Mesothelial cell of epicardium (in vitro differentiated cells): ENCODE results near the gene EXD3. TPM values are rescaled to one million over a fixed set of nuclear protein-coding genes. Genes with fewer than 3 reads are reported as not detected.

Source experiments
- DNase-seq, 2 experiments: peaks; one replicate each; pipeline ENCODE4 v3.0.0; 2021; ENCODE audit warnings: low spot score in 2 of 2; ENCODE audit not compliant: unreplicated experiment in 2 of 2
- H3K27ac Mint-ChIP-seq: 2 replicates; pipeline ENCODE4 v1.8.0; 2021; ENCODE audit warnings: mixed read lengths
- H3K27me3 Mint-ChIP-seq: 2 replicates; pipeline ENCODE4 v1.8.0; 2021; ENCODE audit warnings: low read depth, mixed read lengths
- H3K36me3 Mint-ChIP-seq: 2 replicates; pipeline ENCODE4 v1.8.0; 2021; ENCODE audit warnings: mixed read lengths
- H3K4me1 Mint-ChIP-seq: 2 replicates; pipeline ENCODE4 v1.8.0; 2021; ENCODE audit warnings: mixed read lengths
- H3K4me3 Mint-ChIP-seq: 2 replicates; pipeline ENCODE4 v1.8.0; 2021; ENCODE audit warnings: mild to moderate bottlenecking, moderate library complexity, mixed read lengths
- H3K9me3 Mint-ChIP-seq: 2 replicates; pipeline ENCODE4 v1.8.0; 2021; ENCODE audit warnings: mixed read lengths
- CTCF ChIP-seq: fragments of 200-600 bp; sonication (generic); IDR thresholded peaks from one replicate; pipeline ENCODE4 v1.5.0; 2021; ENCODE audit warnings: antibody characterized with exemption; ENCODE audit not compliant: unreplicated experiment
- total RNA-seq: library from RNA; stranded (reverse); gene quantifications from 3 replicates; pipeline ENCODE4 v1.2.1, GENCODE V29; 2021

Gene EXD3
- total RNA-seq, 1 donor from 2014 or later, result 38.2 TPM

GRCh38 chr9:137286975-137287383 is 136.0 kb downstream of the EXD3 start:
- no peak for DNase-seq
- Mint-ChIP-seq H3K36me3 (no peaks in the 10 kb centered on the region), H3K4me1 (peaks cover 2% of the 10 kb centered on the region), H3K4me3 (no peak overlapping the region), H3K27me3 (peaks cover 17% of the 10 kb centered on the region), H3K9me3 (no peaks in the 10 kb centered on the region), H3K27ac (no peak overlapping the region)
- no peak for TF ChIP-seq CTCF

GRCh38 chr9:137281345-137282116 is 141.4 kb downstream of the EXD3 start:
- peaks cover 13% of the 10 kb centered on the region for H3K4me1 Mint-ChIP-seq
- H3K9me3 Mint-ChIP-seq, result no peaks in the 10 kb centered on the region
- peaks cover 19% of the 10 kb centered on the region for H3K27me3 Mint-ChIP-seq
- H3K27ac Mint-ChIP-seq, result no peak overlapping the region
- DNase-seq, result peak in 1 of 2 experiments; percentile 36
- H3K4me3 Mint-ChIP-seq, result peak overlapping the region; percentile 55
- no peak for TF ChIP-seq CTCF
- H3K36me3 Mint-ChIP-seq, result no peaks in the 10 kb centered on the region

- DNase-seq, result peak; percentile 29 to 58
- H3K4me1 Mint-ChIP-seq, result peaks cover 17% of the 10 kb centered on the region
- peak; percentile 51 for TF ChIP-seq CTCF
- H3K36me3 Mint-ChIP-seq, result no peaks in the 10 kb centered on the region
- no peak overlapping the region for H3K27ac Mint-ChIP-seq
- H3K27me3 Mint-ChIP-seq, result peaks cover 19% of the 10 kb centered on the region
- peak overlapping the region; percentile 37 for H3K4me3 Mint-ChIP-seq
- no peaks in the 10 kb centered on the region for H3K9me3 Mint-ChIP-seq
These were observed 142.3 kb downstream of the EXD3 start for GRCh38 chr9:137280474-137281344.

GRCh38 chr9:137279741-137280473 is 143.1 kb downstream of the EXD3 start:
- peak in 1 of 2 experiments; percentile 34 for DNase-seq
- no peak for TF ChIP-seq CTCF
- Mint-ChIP-seq H3K4me3 (peak overlapping the region; percentile 10), H3K27me3 (peaks cover 19% of the 10 kb centered on the region), H3K9me3 (no peaks in the 10 kb centered on the region), H3K27ac (no peak overlapping the region), H3K36me3 (no peaks in the 10 kb centered on the region), H3K4me1 (peaks cover 23% of the 10 kb centered on the region)

- Mint-ChIP-seq H3K9me3 (no peaks in the 10 kb centered on the region), H3K4me3 (no peak overlapping the region), H3K36me3 (no peaks in the 10 kb centered on the region)
These were observed 143.9 kb downstream of the EXD3 start for GRCh38 chr9:137278721-137279711.

More at GRCh38 chr9:137278721-137279711, 143.9 kb downstream of the EXD3 start:
- DNase-seq, result peak in 1 of 2 experiments; percentile 37
- Mint-ChIP-seq H3K27me3 (peaks cover 19% of the 10 kb centered on the region), H3K4me1 (peaks cover 27% of the 10 kb centered on the region), H3K27ac (no peak overlapping the region)
- TF ChIP-seq CTCF, result no peak
